GM12865 (cell line): ENCODE results near the gene DDX54.

Experiments used
- DNase-seq: peaks from one replicate; pipeline ENCODE4 v3.0.0; 2010; ENCODE audit warnings: low read depth
- H3K4me3 ChIP-seq: 2 replicates; pipeline ENCODE4 v1.5.1; 2011; ENCODE audit warnings: mild to moderate bottlenecking, low read depth, low read length, control low read depth
- CTCF ChIP-seq: IDR thresholded peaks from 2 replicates; pipeline ENCODE4 v1.5.1; 2011; ENCODE audit warnings: low read length, control low read depth, low read depth, inconsistent platforms; ENCODE audit not compliant: insufficient read depth; ENCODE audit errors: missing control alignments

Gene DDX54

GRCh38 chr12:113222730-113223531 is 37.7 kb upstream of the DDX54 start:
- peak; percentile 54 for DNase-seq
- TF ChIP-seq CTCF = no peak
- H3K4me3 ChIP-seq = peak overlapping the region; percentile 96

- peak overlapping the region; percentile 96 for H3K4me3 ChIP-seq
- no peak for TF ChIP-seq CTCF
- peak; percentile 45 for DNase-seq
Measured at GRCh38 chr12:113221997-113222729, 36.9 kb upstream of the DDX54 start.

GRCh38 chr12:113221181-113221996 is 36.1 kb upstream of the DDX54 start, which contains the start of gene TPCN1:
TSS of gene TPCN1 (plus strand) at chr12:113221464. CDS start at chr12:113226853, 5,389 bp downstream.
- TF ChIP-seq CTCF = no peak
- DNase-seq = peak; percentile 100
- peak within 1 kb of the TSS; percentile 96 for H3K4me3 ChIP-seq

- TF ChIP-seq CTCF = no peak
- DNase-seq = peak; percentile 41
Measured at GRCh38 chr12:113220593-113221180, 35.4 kb upstream of the DDX54 start.

GRCh38 chr12:113216027-113216426 is 30.7 kb upstream of the DDX54 start:
- no peak for TF ChIP-seq CTCF
- DNase-seq = no peak
- H3K4me3 ChIP-seq = no peak overlapping the region

More at GRCh38 chr12:113220593-113221180, 35.4 kb upstream of the DDX54 start:
- H3K4me3 ChIP-seq = peak overlapping the region; percentile 48

- H3K4me3 ChIP-seq = no peak overlapping the region
- peak; percentile 78 for DNase-seq
Measured at GRCh38 chr12:113214895-113215400, 29.7 kb upstream of the DDX54 start.

More at GRCh38 chr12:113214895-113215400, 29.7 kb upstream of the DDX54 start:
- TF ChIP-seq CTCF = no peak
